Esophagus muscularis mucosa (tissue), 4 donors: Measurements from ENCODE around the gene SERPINB6. TPM values are rescaled to one million over a fixed set of nuclear protein-coding genes. Genes with fewer than 3 reads are reported as not detected.

Source experiments
- DNase-seq: peaks from one replicate; pipeline ENCODE4 v3.0.0-alpha.2; 2017; ENCODE audit errors: extremely low spot score
- H3K27ac ChIP-seq, 4 donors: fragments of 200-600 bp; sonication (generic); replicated peaks in 1 of 4; 1 replicate in 3 of 4; 2 replicates in 1 of 4; pipeline ENCODE4 v1.5.1; 2016 to 2019; ENCODE audit warnings: mild to moderate bottlenecking in 1 of 4
- H3K27me3 ChIP-seq, 4 donors: fragments of 200-600 bp; sonication (generic); one replicate each; pipeline versions ENCODE4 v1.5.1 to v1.6.0; 2016 to 2019
- H3K36me3 ChIP-seq, 4 donors: fragments of 200-600 bp; sonication (generic); one replicate each; pipeline ENCODE4 v1.5.1; 2016 to 2019
- H3K4me1 ChIP-seq, 4 donors: fragments of 200-600 bp; sonication (generic); one replicate each; pipeline ENCODE4 v1.5.1; 2016 to 2019
- H3K4me3 ChIP-seq, 4 donors: fragments of 200-600 bp; sonication (generic); 1 replicate in 2 of 4; 2 replicates in 2 of 4; pipeline ENCODE4 v1.5.1; 2016 to 2019; ENCODE audit warnings: mild to moderate bottlenecking in 4 of 4, moderate library complexity in 1 of 4
- H3K9me3 ChIP-seq, 4 donors: fragments of 200-600 bp; sonication (generic); 1 replicate in 3 of 4; 2 replicates in 1 of 4; pipeline ENCODE4 v1.5.1; 2016 to 2019
- CTCF ChIP-seq, 3 experiments: fragments of 200-600 bp in 2 of 3; fragments of 450-650 bp in 1 of 3; sonication (generic) in 2 of 3; IDR thresholded peaks; one replicate each; pipeline ENCODE4 v1.5.1; 2017 to 2019; ENCODE audit warnings: antibody characterized with exemption in 3 of 3, mild to moderate bottlenecking in 2 of 3, moderate library complexity in 1 of 3
- EP300 ChIP-seq: sonication (generic); formaldehyde crosslinking; IDR thresholded peaks from one replicate; pipeline ENCODE4 v1.6.1; 2017; ENCODE audit warnings: antibody characterized with exemption
- POLR2A ChIP-seq: fragments of 450-650 bp; IDR thresholded peaks from one replicate; pipeline ENCODE4 v1.6.1; 2017; ENCODE audit warnings: antibody characterized with exemption, moderate library complexity, mild to moderate bottlenecking, low read depth
- POLR2AphosphoS5 ChIP-seq, 2 donors: sonication (generic); formaldehyde crosslinking; IDR thresholded peaks; one replicate each; pipeline ENCODE4 v1.6.1; 2017; ENCODE audit warnings: antibody characterized with exemption in 2 of 2
- WGBS: methylation state at CpG from one replicate; pipeline ENCODE4 v1.1.5; 2018; 5-methylcytosine and 5-hydroxymethylcytosine counted together
- intact Hi-C: fragments of 100-400 bp; cut with DNase I; formaldehyde crosslinking; loops from one replicate; pipeline ENCODE4 v1.15.1; 2023
- total RNA-seq, 4 donors: library from RNA; depleted of rRNA; stranded (reverse); fragments of >200 nt; gene quantifications; one replicate each; pipeline versions ENCODE4 v1.1.0 to v1.2.1, GENCODE V29; 2016

The SERPINB6 gene
- total RNA-seq, 4 donors from 2014 or later = 114 to 125 (median 124) TPM

DNA sequence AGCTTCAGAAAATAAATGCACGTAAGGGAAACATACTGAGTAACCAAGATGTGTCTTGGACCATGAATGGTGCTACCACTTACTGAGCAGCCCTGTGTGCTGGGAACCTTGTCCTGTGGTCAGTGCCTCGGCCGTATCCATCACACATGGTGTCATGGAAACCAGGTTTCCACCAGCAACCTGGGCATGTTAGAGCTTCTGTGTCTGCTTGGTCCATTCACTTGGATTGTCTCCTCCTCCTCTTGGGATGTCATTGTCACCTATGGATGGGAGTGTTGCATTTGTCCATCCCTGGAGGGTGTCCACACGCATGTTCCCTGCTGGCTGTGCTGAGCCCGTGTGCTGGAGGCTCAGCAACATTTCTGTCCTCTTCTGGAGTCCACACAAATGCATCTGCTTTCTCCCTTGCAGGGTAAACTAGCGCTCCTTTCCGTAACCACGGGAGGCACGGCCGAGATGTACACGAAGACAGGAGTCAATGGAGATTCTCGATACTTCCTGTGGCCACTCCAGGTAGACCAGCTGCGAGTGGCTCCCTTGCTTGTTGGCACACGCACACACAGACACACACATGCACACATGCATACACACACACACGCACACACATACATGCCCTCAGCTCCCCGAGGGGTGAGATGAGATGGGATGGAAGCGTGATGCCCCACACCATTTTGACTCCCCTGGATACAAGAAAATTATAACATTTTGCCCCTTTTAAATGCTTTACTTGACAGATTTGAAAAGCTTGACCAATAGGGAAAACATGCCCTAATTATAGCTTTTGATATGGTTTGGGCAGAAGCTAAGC, 45.3 kb upstream of the SERPINB6 start:
- Histone ChIP-seq H3K27me3 (no peaks in the 10 kb centered on the region), H3K4me1 (peaks cover 0 to 3% (median under 1%) of the 10 kb centered on the region in 4 donors), H3K36me3 (peaks cover 14 to 91% (median 72%) of the 10 kb centered on the region in 4 donors), H3K9me3 (peaks cover 0 to 4% (median 2%) of the 10 kb centered on the region in 4 donors), H3K4me3 (no peak overlapping the region), H3K27ac (no peak overlapping the region)
- 93% methylated on average over 17 of the region's 17 CpGs for WGBS
- intact Hi-C loops = no loop called here
- no peak for TF ChIP-seq POLR2A
- no peak for DNase-seq

- peaks cover 24 to 96% (median 77%) of the 10 kb centered on the region in 4 donors for H3K36me3 ChIP-seq
- H3K4me3 ChIP-seq = no peak overlapping the region
- no peaks in the 10 kb centered on the region for H3K4me1 ChIP-seq
- intact Hi-C loops = no loop called here
- no peak overlapping the region for H3K27ac ChIP-seq
- DNase-seq = no peak
- H3K27me3 ChIP-seq = no peaks in the 10 kb centered on the region
- TF ChIP-seq POLR2AphosphoS5 (IDR thresholded peaks at IDR 0.05) (no peak), CTCF (IDR thresholded peaks at IDR 0.05) (no peak), EP300 (no peak), POLR2A (no peak)
- WGBS = 90% methylated on average over 10 of the region's 10 CpGs
- H3K9me3 ChIP-seq = peaks cover 0 to 11% (median 6%) of the 10 kb centered on the region in 4 donors
Measured at GRCh38 chr6:3015144-3015543, 43.8 kb upstream of the SERPINB6 start.

GRCh38 chr6:3014675-3015066, 43.3 kb upstream of the SERPINB6 start:
- TF ChIP-seq CTCF (IDR thresholded peaks at IDR 0.05) (no peak), POLR2A (no peak), EP300 (no peak), POLR2AphosphoS5 (IDR thresholded peaks at IDR 0.05) (no peak)
- intact Hi-C loops = no loop called here
- 89% methylated on average over 4 of the region's 4 CpGs for WGBS
- Histone ChIP-seq H3K4me1 (no peaks in the 10 kb centered on the region), H3K9me3 (peaks cover 0 to 11% (median 6%) of the 10 kb centered on the region in 4 donors), H3K27ac (no peak overlapping the region), H3K27me3 (no peaks in the 10 kb centered on the region), H3K4me3 (no peak overlapping the region), H3K36me3 (peaks cover 29 to 96% (median 79%) of the 10 kb centered on the region in 4 donors)
- no peak for DNase-seq

DNA sequence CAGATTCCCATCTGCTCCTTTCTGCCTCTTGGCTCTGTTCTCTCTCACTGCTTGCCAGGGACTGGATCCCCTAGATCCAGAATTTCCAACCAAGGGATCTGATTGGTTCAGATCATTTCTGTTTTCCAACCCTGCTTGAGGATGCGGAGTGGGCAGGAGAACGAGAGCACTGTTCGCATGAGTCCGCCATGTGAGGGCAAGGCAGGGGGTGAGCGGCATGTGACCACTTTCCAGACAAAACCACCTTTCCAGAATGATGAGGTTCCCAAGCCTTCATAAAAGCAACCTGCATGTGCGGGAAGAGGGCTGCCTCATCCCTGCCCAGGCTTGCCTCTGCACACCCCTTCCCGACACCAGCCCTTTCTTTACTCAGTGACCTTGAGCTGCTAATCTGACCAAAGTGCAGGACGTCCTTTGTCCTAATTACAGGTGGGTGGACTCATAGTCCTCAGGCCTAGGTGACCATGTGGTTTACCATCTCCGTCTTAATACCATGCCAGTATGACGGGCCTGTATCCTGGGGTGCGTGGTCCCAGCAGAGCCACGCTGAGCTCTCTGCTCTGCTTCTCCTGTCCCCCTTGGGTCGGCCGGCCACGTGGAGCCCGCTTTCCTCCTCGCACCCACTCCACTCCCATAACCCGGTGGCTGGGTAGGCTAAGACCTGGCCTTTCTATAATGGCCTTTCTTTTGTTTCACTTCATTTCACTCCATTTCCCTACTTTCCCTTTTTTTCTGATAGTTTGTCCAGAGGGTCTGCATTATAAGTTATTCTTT, 42.7 kb upstream of the SERPINB6 start:
- 94% methylated on average over 18 of the region's 18 CpGs for WGBS
- no peak for TF ChIP-seq CTCF (IDR thresholded peaks at IDR 0.05)
- no peak for TF ChIP-seq POLR2AphosphoS5 (IDR thresholded peaks at IDR 0.05)
- TF ChIP-seq POLR2A = no peak
- TF ChIP-seq EP300 = no peak
- intact Hi-C loops = no loop called here
- Histone ChIP-seq H3K9me3 (peaks cover 0 to 11% (median 6%) of the 10 kb centered on the region in 4 donors), H3K4me1 (no peaks in the 10 kb centered on the region), H3K36me3 (peaks cover 33 to 96% (median 82%) of the 10 kb centered on the region in 4 donors), H3K27me3 (no peaks in the 10 kb centered on the region), H3K4me3 (no peak overlapping the region), H3K27ac (no peak overlapping the region)
- no peak for DNase-seq

DNA sequence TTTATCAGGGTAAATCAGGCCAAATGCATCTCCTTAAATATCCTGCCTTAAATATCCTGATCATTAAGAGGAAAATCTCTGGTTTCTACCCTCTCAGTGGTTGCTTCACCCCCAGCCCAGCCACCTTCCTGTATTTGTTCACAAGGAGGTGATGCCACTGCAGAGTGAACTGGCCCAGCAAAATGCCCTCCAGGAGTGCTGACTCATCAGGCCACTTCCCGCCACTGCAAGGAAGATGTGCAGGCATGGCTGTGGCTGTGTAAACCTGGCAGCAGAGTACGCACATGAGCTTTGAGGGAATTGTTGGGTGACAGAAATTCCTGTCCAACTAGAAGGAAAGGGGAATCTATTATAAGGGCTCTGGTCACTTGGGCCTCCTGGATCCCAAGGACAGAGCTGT, 42.1 kb upstream of the SERPINB6 start:
- Histone ChIP-seq H3K36me3 (peaks cover 33 to 98% (median 86%) of the 10 kb centered on the region in 4 donors), H3K27ac (no peak overlapping the region), H3K9me3 (peaks cover 0 to 11% (median 6%) of the 10 kb centered on the region in 4 donors), H3K4me1 (no peaks in the 10 kb centered on the region), H3K4me3 (no peak overlapping the region), H3K27me3 (no peaks in the 10 kb centered on the region)
- 63% methylated on average over 2 of the region's 2 CpGs for WGBS
- DNase-seq = no peak
- TF ChIP-seq CTCF (IDR thresholded peaks at IDR 0.05) (no peak), POLR2AphosphoS5 (IDR thresholded peaks at IDR 0.05) (no peak), EP300 (no peak), POLR2A (no peak)
- intact Hi-C loops = no loop called here
